HG03457 (cell line): ENCODE data around the gene ANKS1A.

Experiments
- ATAC-seq: cut with Tn5 transposase; IDR thresholded peaks from one replicate; pipeline ENCODE4 v1.9.1; 2021; ENCODE audit warnings: moderate number of reproducible peaks; ENCODE audit not compliant: unreplicated experiment

ANKS1A gene

GRCh38 chr6:34953061-34954025, 64.3 kb downstream of the ANKS1A start:
- no peak for ATAC-seq

GRCh38 chr6:34955442-34955841, 66.4 kb downstream of the ANKS1A start:
- no peak for ATAC-seq

GRCh38 chr6:34957231-34957783, 68.3 kb downstream of the ANKS1A start:
- no peak for ATAC-seq

- ATAC-seq = no peak
These were observed 69.7 kb downstream of the ANKS1A start for GRCh38 chr6:34958734-34959133.

GRCh38 chr6:34959224-34959623, 70.2 kb downstream of the ANKS1A start:
- no peak for ATAC-seq

GRCh38 chr6:34961082-34961481, 72.0 kb downstream of the ANKS1A start:
- ATAC-seq = no peak

- ATAC-seq = no peak
These were observed 72.5 kb downstream of the ANKS1A start for GRCh38 chr6:34961574-34961973.

GRCh38 chr6:34964564-34964963, 75.5 kb downstream of the ANKS1A start:
- ATAC-seq = no peak

GRCh38 chr6:34967461-34967860, 78.4 kb downstream of the ANKS1A start:
- ATAC-seq = no peak

- ATAC-seq = no peak
These were observed 80.7 kb downstream of the ANKS1A start for GRCh38 chr6:34969662-34970265.

GRCh38 chr6:34970488-34970887, 81.4 kb downstream of the ANKS1A start:
- no peak for ATAC-seq

GRCh38 chr6:34970957-34971356, 81.9 kb downstream of the ANKS1A start:
- ATAC-seq = no peak

- no peak for ATAC-seq
These were observed 84.6 kb downstream of the ANKS1A start for GRCh38 chr6:34973547-34974248.

- ATAC-seq = no peak
These were observed 85.2 kb downstream of the ANKS1A start for GRCh38 chr6:34974249-34974642.

- no peak for ATAC-seq
These were observed 87.2 kb downstream of the ANKS1A start for GRCh38 chr6:34976239-34976638.

GRCh38 chr6:34979218-34979617, 90.2 kb downstream of the ANKS1A start:
- ATAC-seq = no peak

- no peak for ATAC-seq
These were observed 90.9 kb downstream of the ANKS1A start for GRCh38 chr6:34979994-34980393.

- no peak for ATAC-seq
These were observed 92.3 kb downstream of the ANKS1A start for GRCh38 chr6:34981366-34981765.

GRCh38 chr6:34981951-34982350, 92.9 kb downstream of the ANKS1A start:
- ATAC-seq = no peak

GRCh38 chr6:34982424-34982852, 93.4 kb downstream of the ANKS1A start:
- no peak for ATAC-seq

- ATAC-seq = no peak
These were observed 95.4 kb downstream of the ANKS1A start for GRCh38 chr6:34984416-34984815.
